Endothelial cell (in vitro differentiated cells): ENCODE measurements around the gene ZNF638. TPM values are rescaled to one million over a fixed set of nuclear protein-coding genes. Genes with fewer than 3 reads are reported as not detected.

Source experiments
- DNase-seq: peaks from one replicate; pipeline ENCODE4 v3.0.0; 2021; ENCODE audit warnings: low spot score
- H3K27ac Mint-ChIP-seq: one replicate; pipeline ENCODE4 v1.8.0; 2021; ENCODE audit warnings: mixed read lengths, inconsistent platforms; ENCODE audit not compliant: unreplicated experiment
- H3K27me3 Mint-ChIP-seq: one replicate; pipeline ENCODE4 v1.8.0; 2021; ENCODE audit warnings: mild to moderate bottlenecking, moderate library complexity, mixed read lengths, inconsistent platforms; ENCODE audit not compliant: unreplicated experiment
- H3K36me3 Mint-ChIP-seq: one replicate; pipeline ENCODE4 v1.8.0; 2021; ENCODE audit warnings: mild to moderate bottlenecking, low read depth, mixed read lengths, inconsistent platforms; ENCODE audit not compliant: unreplicated experiment
- H3K4me1 Mint-ChIP-seq: one replicate; pipeline ENCODE4 v1.8.0; 2021; ENCODE audit warnings: mild to moderate bottlenecking, mixed read lengths, inconsistent platforms; ENCODE audit not compliant: unreplicated experiment
- H3K4me3 Mint-ChIP-seq: one replicate; pipeline ENCODE4 v1.8.0; 2021; ENCODE audit warnings: mild to moderate bottlenecking, mixed read lengths, inconsistent platforms; ENCODE audit not compliant: unreplicated experiment
- H3K9me3 Mint-ChIP-seq: one replicate; pipeline ENCODE4 v1.8.0; 2021; ENCODE audit warnings: mixed read lengths, inconsistent platforms; ENCODE audit not compliant: unreplicated experiment
- CTCF ChIP-seq: fragments of 200-600 bp; sonication (generic); IDR thresholded peaks from one replicate; pipeline ENCODE4 v1.5.0; 2021; ENCODE audit warnings: antibody characterized with exemption; ENCODE audit not compliant: unreplicated experiment
- total RNA-seq: library from RNA; stranded (reverse); fragmentation: NEBNext Ultra II Directional; extraction: Animal tissue kit (Norgen Biotek cat#: 25700); gene quantifications from one replicate; pipeline ENCODE4 v1.2.1, GENCODE V29; 2021; ENCODE audit not compliant: unreplicated experiment

The ZNF638 gene
- total RNA-seq, 1 donor from 2014 or later = 144 TPM

- no peak for TF ChIP-seq CTCF
- peaks cover 26% of the 10 kb centered on the region for H3K36me3 Mint-ChIP-seq
- H3K4me3 Mint-ChIP-seq = no peak overlapping the region
- H3K27ac Mint-ChIP-seq = no peak overlapping the region
- peaks cover 23% of the 10 kb centered on the region for H3K27me3 Mint-ChIP-seq
- no peaks in the 10 kb centered on the region for H3K9me3 Mint-ChIP-seq
- DNase-seq = no peak
- H3K4me1 Mint-ChIP-seq = peaks cover 47% of the 10 kb centered on the region
Measured at GRCh38 chr2:71462056-71462605, 130.5 kb downstream of the ZNF638 start.

- TF ChIP-seq CTCF = no peak
- no peak overlapping the region for H3K4me3 Mint-ChIP-seq
- peaks cover 47% of the 10 kb centered on the region for H3K4me1 Mint-ChIP-seq
- H3K27ac Mint-ChIP-seq = no peak overlapping the region
- H3K36me3 Mint-ChIP-seq = peaks cover 30% of the 10 kb centered on the region
- H3K27me3 Mint-ChIP-seq = peaks cover 20% of the 10 kb centered on the region
- H3K9me3 Mint-ChIP-seq = no peaks in the 10 kb centered on the region
- no peak for DNase-seq
Measured at GRCh38 chr2:71462641-71463341, 131.2 kb downstream of the ZNF638 start.

GRCh38 chr2:71463342-71463654 is 131.7 kb downstream of the ZNF638 start:
- H3K9me3 Mint-ChIP-seq = no peaks in the 10 kb centered on the region

GRCh38 chr2:71464389-71464788 is 132.8 kb downstream of the ZNF638 start:
- peaks cover 33% of the 10 kb centered on the region for H3K36me3 Mint-ChIP-seq
- no peak for DNase-seq

More at GRCh38 chr2:71463342-71463654, 131.7 kb downstream of the ZNF638 start:
- Mint-ChIP-seq H3K4me1 (peaks cover 49% of the 10 kb centered on the region), H3K4me3 (no peak overlapping the region), H3K27ac (no peak overlapping the region), H3K27me3 (peaks cover 20% of the 10 kb centered on the region), H3K36me3 (peaks cover 34% of the 10 kb centered on the region)
- no peak for DNase-seq
- no peak for TF ChIP-seq CTCF

More at GRCh38 chr2:71464389-71464788, 132.8 kb downstream of the ZNF638 start:
- no peak for TF ChIP-seq CTCF
- Mint-ChIP-seq H3K27me3 (peaks cover 24% of the 10 kb centered on the region), H3K27ac (no peak overlapping the region), H3K4me1 (peaks cover 49% of the 10 kb centered on the region), H3K4me3 (no peak overlapping the region), H3K9me3 (no peaks in the 10 kb centered on the region)
